Peyer's patch (tissue), 4 donors: Measurements from ENCODE around the gene ZNF630. TPM values are rescaled to one million over a fixed set of nuclear protein-coding genes. Genes with fewer than 3 reads are reported as not detected.
A peak's percentile ranks its signal among the peaks of the same experiment; 100 is the strongest.
"Not testable (repeated sequence)": the region's sequence is repeated elsewhere in the genome, so short reads cannot be mapped to it uniquely, and the experiment has no call there.

ENCODE experiments used
- DNase-seq, 3 donors: peaks; one replicate each; pipeline ENCODE4 v3.0.0-alpha.2; 2017 to 2019
- H3K27ac ChIP-seq, 4 donors: fragments of 200-600 bp; sonication (generic); one replicate each; pipeline ENCODE4 v1.5.1; 2016 to 2019
- H3K27me3 ChIP-seq, 2 donors: fragments of 200-600 bp; sonication (generic); one replicate each; pipeline ENCODE4 v1.5.1; 2019
- H3K36me3 ChIP-seq, 3 donors: fragments of 200-600 bp; sonication (generic); one replicate each; pipeline ENCODE4 v1.5.1; 2016 to 2019
- H3K4me1 ChIP-seq, 4 donors: fragments of 200-600 bp; sonication (generic); one replicate each; pipeline ENCODE4 v1.5.1; 2016 to 2019
- H3K4me3 ChIP-seq, 4 donors: fragments of 200-600 bp; sonication (generic); 1 replicate in 3 of 4; 2 replicates in 1 of 4; pipeline ENCODE4 v1.5.1; 2016 to 2019; ENCODE audit warnings: mild to moderate bottlenecking in 1 of 4
- H3K9me3 ChIP-seq, 4 donors: fragments of 200-600 bp; sonication (generic); one replicate each; pipeline ENCODE4 v1.5.1; 2016 to 2019; ENCODE audit warnings: mild to moderate bottlenecking in 1 of 4
- CTCF ChIP-seq, 6 experiments: fragments of 450-650 bp in 4 of 6; fragments of 200-600 bp in 2 of 6; sonication (generic) in 1 of 6; IDR thresholded peaks; one replicate each; pipeline ENCODE4 v1.5.1; 2017 to 2019; ENCODE audit warnings: antibody characterized with exemption in 6 of 6, mild to moderate bottlenecking in 3 of 6, moderate library complexity in 1 of 6
- POLR2A ChIP-seq, 2 donors: fragments of 450-650 bp; IDR thresholded peaks; one replicate each; pipeline ENCODE4 v1.5.1; 2017; ENCODE audit warnings: antibody characterized with exemption in 2 of 2, mild to moderate bottlenecking in 2 of 2, moderate library complexity in 2 of 2
- total RNA-seq, 4 donors: library from RNA; depleted of rRNA; stranded (reverse); fragments of >200 nt; gene quantifications; one replicate each; pipeline ENCODE4 v1.1.0, GENCODE V29; 2016

Gene ZNF630
- total RNA-seq, 4 donors from 2014 or later, result 2.3 to 20.6 (median 7.1) TPM

GRCh38 chrX:48025561-48025960, 45.9 kb downstream of the ZNF630 start:
- Histone ChIP-seq H3K27me3 (no peaks in the 10 kb centered on the region), H3K9me3 (no peaks in the 10 kb centered on the region), H3K4me3 (no peak overlapping the region), H3K36me3 (no peaks in the 10 kb centered on the region), H3K4me1 (no peaks in the 10 kb centered on the region), H3K27ac (no peak overlapping the region)
- DNase-seq, result peak in 2 of 3 donors; percentile 33 to 75
- no peak for TF ChIP-seq POLR2A (IDR thresholded peaks at IDR 0.05)
- peak in 5 of 6 experiments; percentile 57 to 65 (median 58) for TF ChIP-seq CTCF (IDR thresholded peaks at IDR 0.05)

GRCh38 chrX:48022738-48023137, 48.7 kb downstream of the ZNF630 start:
- Histone ChIP-seq H3K9me3 (no peaks in the 10 kb centered on the region), H3K27ac (no peak overlapping the region), H3K4me1 (no peaks in the 10 kb centered on the region), H3K27me3 (no peaks in the 10 kb centered on the region), H3K36me3 (no peaks in the 10 kb centered on the region), H3K4me3 (no peak overlapping the region)
- TF ChIP-seq POLR2A (IDR thresholded peaks at IDR 0.05) (no peak), CTCF (IDR thresholded peaks at IDR 0.05) (no peak)
- no peak for DNase-seq

GRCh38 chrX:48022100-48022499, 49.3 kb downstream of the ZNF630 start:
- no peaks in the 10 kb centered on the region for H3K27me3 ChIP-seq
- TF ChIP-seq POLR2A (IDR thresholded peaks at IDR 0.05) (no peak), CTCF (IDR thresholded peaks at IDR 0.05) (no peak)
- no peaks in the 10 kb centered on the region for H3K4me1 ChIP-seq
- H3K9me3 ChIP-seq, result no peaks in the 10 kb centered on the region
- no peak overlapping the region for H3K4me3 ChIP-seq
- H3K27ac ChIP-seq, result no peak overlapping the region
- DNase-seq, result no peak
- no peaks in the 10 kb centered on the region for H3K36me3 ChIP-seq

GRCh38 chrX:48021026-48021900, 50.2 kb downstream of the ZNF630 start:
- Histone ChIP-seq H3K27me3 (no peaks in the 10 kb centered on the region), H3K9me3 (no peaks in the 10 kb centered on the region), H3K36me3 (no peaks in the 10 kb centered on the region), H3K4me3 (peak overlapping the region; percentile 37 to 66 (median 48)), H3K4me1 (no peaks in the 10 kb centered on the region), H3K27ac (peak overlapping the region; percentile 73 to 89 (median 80))
- DNase-seq, result peak; percentile 68 to 83 (median 70)
- TF ChIP-seq CTCF (IDR thresholded peaks at IDR 0.05) (no peak), POLR2A (IDR thresholded peaks at IDR 0.05) (no peak)

- DNase-seq, H3K4me1 ChIP-seq, H3K9me3 ChIP-seq, H3K36me3 ChIP-seq, H3K27me3 ChIP-seq: not testable (repeated sequence)
- Histone ChIP-seq H3K4me3 (peak overlapping the region; percentile 37 to 66 (median 48)), H3K27ac (peak overlapping the region in 3 of 4 donors; percentile 73 to 82 (median 78))
These were observed 51.0 kb downstream of the ZNF630 start for GRCh38 chrX:48020472-48020871.

- H3K27ac ChIP-seq, H3K4me1 ChIP-seq, H3K27me3 ChIP-seq, H3K4me3 ChIP-seq, H3K9me3 ChIP-seq, H3K36me3 ChIP-seq, DNase-seq: not testable (repeated sequence)
These were observed 51.5 kb downstream of the ZNF630 start for GRCh38 chrX:48019892-48020291.

- not testable (repeated sequence) for DNase-seq, H3K36me3 ChIP-seq, H3K4me3 ChIP-seq, H3K27me3 ChIP-seq, H3K9me3 ChIP-seq, H3K4me1 ChIP-seq, H3K27ac ChIP-seq
These were observed 54.7 kb downstream of the ZNF630 start for GRCh38 chrX:48016583-48017310.

- not testable (repeated sequence) for H3K4me1 ChIP-seq, DNase-seq, H3K4me3 ChIP-seq, H3K36me3 ChIP-seq, H3K27ac ChIP-seq, H3K27me3 ChIP-seq, H3K9me3 ChIP-seq
These were observed 61.9 kb downstream of the ZNF630 start for GRCh38 chrX:48009445-48009960.
